ENCODE results near the gene LCN2.

- TF ChIP-seq, protein P1, sequence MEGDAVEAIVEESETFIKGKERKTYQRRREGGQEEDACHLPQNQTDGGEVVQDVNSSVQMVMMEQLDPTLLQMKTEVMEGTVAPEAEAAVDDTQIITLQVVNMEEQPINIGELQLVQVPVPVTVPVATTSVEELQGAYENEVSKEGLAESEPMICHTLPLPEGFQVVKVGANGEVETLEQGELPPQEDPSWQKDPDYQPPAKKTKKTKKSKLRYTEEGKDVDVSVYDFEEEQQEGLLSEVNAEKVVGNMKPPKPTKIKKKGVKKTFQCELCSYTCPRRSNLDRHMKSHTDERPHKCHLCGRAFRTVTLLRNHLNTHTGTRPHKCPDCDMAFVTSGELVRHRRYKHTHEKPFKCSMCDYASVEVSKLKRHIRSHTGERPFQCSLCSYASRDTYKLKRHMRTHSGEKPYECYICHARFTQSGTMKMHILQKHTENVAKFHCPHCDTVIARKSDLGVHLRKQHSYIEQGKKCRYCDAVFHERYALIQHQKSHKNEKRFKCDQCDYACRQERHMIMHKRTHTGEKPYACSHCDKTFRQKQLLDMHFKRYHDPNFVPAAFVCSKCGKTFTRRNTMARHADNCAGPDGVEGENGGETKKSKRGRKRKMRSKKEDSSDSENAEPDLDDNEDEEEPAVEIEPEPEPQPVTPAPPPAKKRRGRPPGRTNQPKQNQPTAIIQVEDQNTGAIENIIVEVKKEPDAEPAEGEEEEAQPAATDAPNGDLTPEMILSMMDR (IDR thresholded peaks at IDR 0.05; ENCODE audit: insufficient read depth, low read length, poor library complexity, severe bottlenecking), result no peak
- TF ChIP-seq EZH2phosphoT487 (conservative IDR thresholded peaks at IDR 0.05; ENCODE audit: low read length), result no peak
These were observed 26.5 kb upstream of the LCN2 start for GRCh38 chr9:128122809-128123175.
